GM21390 (cell line): ENCODE data around the gene SEMA3F.

Experiments
- ATAC-seq: cut with Tn5 transposase; IDR thresholded peaks from one replicate; pipeline ENCODE4 v1.9.1; 2021; ENCODE audit not compliant: unreplicated experiment

SEMA3F gene

GRCh38 chr3:50132421-50133282 is 22.5 kb upstream of the SEMA3F start:
- no peak for ATAC-seq

- no peak for ATAC-seq
Observed at GRCh38 chr3:50133283-50133615, 21.9 kb upstream of the SEMA3F start.

GRCh38 chr3:50134367-50134766 is 20.8 kb upstream of the SEMA3F start:
- ATAC-seq = no peak

GRCh38 chr3:50135964-50136363 is 19.2 kb upstream of the SEMA3F start:
- ATAC-seq = no peak

GRCh38 chr3:50136714-50137405 is 18.3 kb upstream of the SEMA3F start:
- ATAC-seq = no peak

- ATAC-seq = no peak
Observed at GRCh38 chr3:50137531-50137930, 17.6 kb upstream of the SEMA3F start.

GRCh38 chr3:50138266-50139200 is 16.6 kb upstream of the SEMA3F start:
- ATAC-seq = no peak

GRCh38 chr3:50139308-50139707 is 15.8 kb upstream of the SEMA3F start:
- ATAC-seq = no peak

GRCh38 chr3:50139718-50140423 is 15.3 kb upstream of the SEMA3F start:
- ATAC-seq = no peak

GRCh38 chr3:50140990-50141389 is 14.1 kb upstream of the SEMA3F start:
- ATAC-seq = no peak

GRCh38 chr3:50146316-50146901 is 8.7 kb upstream of the SEMA3F start:
- ATAC-seq = no peak

- ATAC-seq = no peak
Observed at GRCh38 chr3:50147016-50147415, 8.1 kb upstream of the SEMA3F start.

- no peak for ATAC-seq
Observed at GRCh38 chr3:50147447-50147846, 7.7 kb upstream of the SEMA3F start.

GRCh38 chr3:50147861-50148260 is 7.3 kb upstream of the SEMA3F start:
- ATAC-seq = no peak

- no peak for ATAC-seq
Observed at GRCh38 chr3:50150404-50150750, 4.7 kb upstream of the SEMA3F start.

GRCh38 chr3:50150863-50151686 is 4.0 kb upstream of the SEMA3F start:
- ATAC-seq = no peak

- no peak for ATAC-seq
Observed at GRCh38 chr3:50151728-50152127, 3.4 kb upstream of the SEMA3F start.

GRCh38 chr3:50153782-50154475 is 1.2 kb upstream of the SEMA3F start:
- ATAC-seq = no peak

GRCh38 chr3:50154476-50154839 is 666 bp upstream of the SEMA3F start:
- ATAC-seq = peak; percentile 31
